Ramos (cell line): ENCODE data around the gene TPT1.
"Not testable (repeated sequence)": the region's sequence is repeated elsewhere in the genome, so short reads cannot be mapped to it uniquely, and the experiment has no call there.

Source experiments
- in situ Hi-C: fragments of 300-500 bp; cut with MboI; formaldehyde crosslinking; loops from one replicate; pipeline ENCODE4 v1.14.3; 2022; ENCODE audit warnings: low sequenced_read_pairs; ENCODE audit not compliant: unreplicated experiment

Gene TPT1

DNA sequence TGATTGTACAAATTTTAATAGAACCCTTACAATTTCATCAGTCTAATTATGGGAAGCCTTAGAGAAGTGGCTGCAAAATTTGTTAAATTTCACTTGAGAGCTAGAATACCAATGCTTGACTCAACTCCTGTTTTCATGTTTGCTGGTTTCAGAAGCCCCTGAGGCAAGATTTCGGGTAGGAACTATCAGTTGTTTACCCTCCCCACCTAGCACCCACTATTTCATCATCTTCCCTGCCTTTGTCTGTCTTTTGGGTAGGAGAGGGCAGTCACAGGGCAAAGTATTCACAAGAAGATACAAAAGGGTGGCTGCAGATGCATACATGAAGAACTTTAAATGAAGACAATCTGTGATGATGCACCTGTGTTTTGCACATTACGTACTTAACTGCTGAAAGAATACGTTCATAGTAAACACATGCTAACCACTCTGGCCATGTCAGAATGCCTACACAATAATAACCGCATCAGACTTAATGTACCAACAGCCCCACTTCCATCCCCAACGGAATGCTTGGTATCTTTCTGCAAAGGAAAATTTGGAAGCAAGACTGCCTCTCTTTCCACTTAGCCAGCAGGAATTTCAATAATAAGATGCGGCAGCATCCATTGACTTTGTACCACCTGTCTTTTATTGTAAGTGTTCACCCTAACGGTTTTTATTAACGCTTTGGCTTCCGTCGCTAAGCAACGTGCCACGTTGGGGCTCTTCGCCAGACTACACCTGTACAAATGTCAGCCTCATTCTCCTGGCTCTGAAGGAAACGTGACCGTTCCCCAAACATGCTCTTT lies 30.4 kb downstream of the TPT1 start:
- in situ Hi-C loops = loop anchor here (25.0 kb wide), 2 partner anchors 823 to 1423 kb away; partner anchors contain the start of genes CCDC122 and LACC1

DNA sequence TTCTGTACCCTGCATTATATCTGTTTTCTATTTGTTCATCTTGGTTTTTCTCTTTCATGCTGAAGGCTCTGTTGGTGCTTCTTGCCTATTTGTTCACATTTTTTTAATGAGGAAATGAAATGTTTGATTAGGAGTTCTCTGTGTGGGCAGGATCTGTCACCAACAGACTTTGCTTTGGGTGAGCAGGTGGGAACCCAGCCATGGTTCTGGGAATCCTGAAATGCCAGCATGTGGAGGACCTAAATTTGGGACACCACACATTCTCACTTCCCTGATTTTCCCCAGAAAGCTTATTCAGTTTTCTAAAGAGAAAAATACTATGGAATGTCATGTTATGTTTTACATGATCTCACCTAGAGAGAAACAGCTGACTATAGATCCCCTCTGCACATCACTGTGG lies 34.0 kb downstream of the TPT1 start:
- in situ Hi-C loops = loop anchor here (5.0 to 25.0 kb wide), 3 partner anchors 260 to 1420 kb away; partner anchors contain the start of genes CCDC122 and LACC1

DNA sequence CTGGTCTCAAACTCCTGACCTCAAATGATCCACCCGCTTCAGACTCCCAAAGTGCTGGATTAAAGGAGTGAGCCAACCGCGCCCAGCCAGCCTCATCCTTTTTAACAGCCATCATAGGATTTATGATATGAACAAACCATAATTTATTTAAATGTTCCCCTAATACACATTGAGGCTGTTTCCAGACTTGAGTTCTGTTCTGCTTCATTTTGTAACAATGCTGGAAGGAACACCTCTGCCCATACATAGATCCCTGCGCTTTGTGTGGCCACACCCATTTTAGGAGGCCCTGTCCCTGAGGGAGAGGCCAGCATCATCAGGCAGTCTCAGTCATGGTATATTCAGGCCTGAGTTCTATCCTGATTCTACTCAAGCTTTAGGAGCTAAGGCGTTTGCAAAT lies 35.9 kb downstream of the TPT1 start:
- in situ Hi-C loops = loop anchor here (5.0 to 25.0 kb wide), 3 partner anchors 258 to 1418 kb away; partner anchors contain the start of genes CCDC122 and LACC1

DNA sequence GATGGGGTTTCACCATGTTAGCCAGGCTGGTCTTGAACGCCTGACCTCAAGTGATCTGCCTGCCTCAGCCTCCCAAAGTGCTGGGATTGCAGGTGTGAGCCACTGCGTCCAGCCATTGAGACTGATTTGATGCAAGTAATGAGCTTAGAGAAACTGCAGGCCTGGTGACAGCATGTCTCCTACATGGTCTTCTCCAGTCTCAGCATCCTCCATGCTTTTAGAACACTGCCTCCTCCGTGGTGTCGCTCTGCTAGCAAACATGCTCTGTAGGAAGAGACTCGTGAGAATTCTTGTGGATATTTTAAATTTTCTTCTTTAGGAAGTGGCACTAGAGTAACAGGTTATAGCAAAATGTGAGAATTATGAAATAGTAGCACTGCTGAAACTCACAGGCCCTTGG lies 37.1 kb downstream of the TPT1 start:
- in situ Hi-C loops = loop anchor here (25.0 kb wide), 2 partner anchors 817 to 1417 kb away; partner anchors contain the start of genes CCDC122 and LACC1

DNA sequence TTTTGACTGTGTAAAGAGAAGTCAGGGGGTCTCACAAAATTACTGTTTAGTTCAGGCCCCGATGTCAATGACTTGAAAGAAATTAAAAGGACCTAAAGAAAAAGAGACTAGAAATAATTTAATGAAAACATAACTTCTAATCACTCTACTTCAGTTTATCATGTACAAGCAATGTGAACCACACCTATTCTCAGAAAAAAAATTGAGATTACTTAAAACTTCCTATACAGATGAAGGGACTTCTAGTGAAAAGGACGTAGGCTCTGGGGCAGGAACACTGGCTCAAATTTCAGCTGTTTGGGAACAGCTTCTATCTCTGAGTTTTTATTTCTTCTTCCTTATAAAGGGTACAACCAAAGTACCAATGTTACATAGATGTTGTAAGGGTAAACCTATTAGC lies 38.0 kb downstream of the TPT1 start:
- in situ Hi-C loops = loop anchor here (25.0 kb wide), 2 partner anchors 816 to 1416 kb away; partner anchors contain the start of genes CCDC122 and LACC1

DNA sequence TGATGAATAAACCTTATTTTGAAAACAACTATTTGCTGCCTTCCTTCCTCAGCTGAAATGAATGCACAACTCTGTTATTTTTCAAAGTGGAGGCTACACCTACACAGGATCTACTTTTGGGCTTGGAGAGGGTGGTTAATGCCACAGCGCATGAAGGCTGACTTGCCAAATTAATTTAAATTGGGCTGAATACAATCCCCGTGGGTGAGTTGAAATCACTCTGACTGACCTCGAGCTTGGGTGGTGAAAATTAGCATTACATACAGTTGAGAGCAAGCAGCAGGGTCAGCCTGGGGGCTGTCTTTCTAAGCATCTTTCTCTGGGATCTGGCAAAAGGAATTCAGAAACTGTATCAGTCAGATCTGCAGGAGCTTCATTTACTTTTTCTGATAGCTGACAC lies 38.5 kb downstream of the TPT1 start:
- in situ Hi-C loops = loop anchor here (25.0 kb wide), 2 partner anchors 815 to 1415 kb away; partner anchors contain the start of genes CCDC122 and LACC1

DNA sequence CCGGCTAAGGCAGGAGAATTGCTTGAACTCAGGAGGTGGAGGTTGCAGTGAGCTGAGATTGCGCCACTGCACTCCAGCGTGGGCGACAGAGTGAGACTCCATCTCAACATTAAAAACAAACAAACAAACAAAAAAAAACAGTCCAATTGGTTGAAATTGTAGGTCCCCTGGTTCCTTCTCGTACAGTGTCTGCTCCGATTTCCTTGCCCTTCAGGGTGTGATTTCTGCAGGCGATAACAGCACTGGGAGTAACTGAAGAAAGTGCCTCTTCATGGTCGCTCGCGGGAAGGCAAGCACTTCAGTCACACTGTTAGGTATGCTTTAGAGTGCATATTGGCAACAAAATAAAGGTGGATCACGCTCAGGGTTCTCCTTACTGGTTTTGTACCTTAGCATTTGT lies 39.7 kb downstream of the TPT1 start:
- in situ Hi-C loops = loop anchor here (25.0 kb wide), 2 partner anchors 814 to 1414 kb away; partner anchors contain the start of genes CCDC122 and LACC1

DNA sequence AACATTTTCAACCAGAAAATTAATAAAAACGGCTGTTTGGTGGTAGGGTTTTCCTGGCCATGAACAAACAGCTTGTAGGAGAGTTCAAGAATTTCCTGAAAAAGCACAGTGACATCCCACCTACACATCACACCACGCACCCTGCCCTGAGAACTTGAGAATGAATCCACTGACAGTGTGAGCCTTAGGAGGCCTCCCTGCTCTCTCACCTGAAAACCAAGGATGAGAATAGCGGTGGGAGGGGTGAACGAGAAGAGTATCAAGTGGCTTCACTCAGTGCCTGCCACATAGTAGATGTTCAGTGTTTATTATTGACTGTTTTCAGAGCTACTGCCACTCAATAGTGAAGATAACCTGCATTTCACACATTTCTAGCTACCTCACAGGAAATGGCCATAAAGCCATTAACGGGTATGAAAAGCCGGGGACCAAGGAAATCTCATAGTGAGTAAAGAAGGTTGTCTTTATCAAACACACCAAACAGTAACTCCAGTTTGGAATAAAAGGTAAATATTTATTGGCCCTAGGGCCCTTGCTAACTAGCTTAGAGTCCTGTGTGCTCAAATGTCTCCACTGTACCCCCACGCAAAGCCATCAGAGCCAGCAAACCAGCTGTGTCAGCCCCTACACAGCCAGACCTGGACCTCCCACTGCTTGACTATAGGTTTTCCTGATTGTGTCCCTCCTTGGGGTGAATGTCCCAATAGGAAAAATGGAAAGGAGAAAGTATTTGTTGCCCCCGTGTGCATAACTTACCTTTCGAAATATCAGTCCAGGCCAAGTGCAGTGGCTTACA lies 40.6 kb downstream of the TPT1 start:
- in situ Hi-C loops = loop anchor here (25.0 kb wide), 2 partner anchors 813 to 1413 kb away; partner anchors contain the start of genes CCDC122 and LACC1

DNA sequence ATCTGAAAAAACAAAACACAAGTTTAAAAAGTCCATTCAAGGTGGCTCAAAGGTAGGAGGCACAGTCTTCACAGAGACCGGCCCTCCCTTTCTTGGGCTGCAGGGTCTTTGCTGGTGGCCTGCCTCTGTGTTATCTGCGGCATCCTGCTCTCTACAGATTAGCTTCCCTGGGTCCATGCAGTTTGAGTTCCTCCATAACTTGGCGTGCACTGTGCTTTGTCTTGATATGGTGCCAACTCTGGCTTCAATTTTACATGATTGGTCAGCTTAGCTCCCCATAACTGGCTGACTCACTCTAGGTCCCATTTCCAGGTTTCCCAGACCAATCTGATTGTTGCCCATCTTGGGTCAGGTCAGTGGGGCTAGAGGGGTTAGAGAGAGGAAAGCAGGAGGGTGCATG lies 41.8 kb downstream of the TPT1 start:
- in situ Hi-C loops = no loop called here

DNA sequence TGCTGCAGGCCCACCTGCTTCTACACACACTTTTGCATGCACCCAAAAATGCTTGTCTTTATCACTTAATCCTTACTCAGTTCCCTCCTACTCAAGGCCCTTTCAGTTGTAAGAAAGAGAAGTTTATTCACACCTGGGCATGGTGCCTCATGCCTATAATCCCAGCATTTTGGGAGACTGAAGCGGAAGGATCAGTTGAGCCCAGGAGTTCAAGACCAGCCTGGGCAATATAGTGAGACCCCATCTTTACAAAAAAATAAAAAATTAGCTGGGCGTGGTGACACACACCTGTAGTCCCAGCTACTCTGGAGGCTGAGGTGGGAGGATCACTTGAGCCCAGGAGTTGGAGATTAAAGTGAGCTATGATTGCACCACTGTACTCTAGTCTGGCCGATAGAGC lies 42.4 kb downstream of the TPT1 start:
- in situ Hi-C loops = not testable (repeated sequence)

DNA sequence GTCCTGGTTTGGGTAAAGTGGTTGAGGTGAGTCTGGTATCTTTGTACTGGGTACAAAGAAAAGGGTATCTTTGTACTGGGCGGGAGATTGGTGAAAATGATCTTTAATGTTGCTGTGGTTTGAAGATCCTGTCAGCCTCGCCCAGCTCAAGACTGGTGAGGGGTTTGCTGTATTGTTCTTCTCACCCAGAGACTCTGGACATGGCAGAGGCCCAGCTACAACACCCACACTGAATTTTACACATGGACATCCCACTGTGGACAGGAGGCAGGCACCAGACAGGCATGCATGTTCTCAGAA lies 42.8 kb downstream of the TPT1 start:
- in situ Hi-C loops = no loop called here

DNA sequence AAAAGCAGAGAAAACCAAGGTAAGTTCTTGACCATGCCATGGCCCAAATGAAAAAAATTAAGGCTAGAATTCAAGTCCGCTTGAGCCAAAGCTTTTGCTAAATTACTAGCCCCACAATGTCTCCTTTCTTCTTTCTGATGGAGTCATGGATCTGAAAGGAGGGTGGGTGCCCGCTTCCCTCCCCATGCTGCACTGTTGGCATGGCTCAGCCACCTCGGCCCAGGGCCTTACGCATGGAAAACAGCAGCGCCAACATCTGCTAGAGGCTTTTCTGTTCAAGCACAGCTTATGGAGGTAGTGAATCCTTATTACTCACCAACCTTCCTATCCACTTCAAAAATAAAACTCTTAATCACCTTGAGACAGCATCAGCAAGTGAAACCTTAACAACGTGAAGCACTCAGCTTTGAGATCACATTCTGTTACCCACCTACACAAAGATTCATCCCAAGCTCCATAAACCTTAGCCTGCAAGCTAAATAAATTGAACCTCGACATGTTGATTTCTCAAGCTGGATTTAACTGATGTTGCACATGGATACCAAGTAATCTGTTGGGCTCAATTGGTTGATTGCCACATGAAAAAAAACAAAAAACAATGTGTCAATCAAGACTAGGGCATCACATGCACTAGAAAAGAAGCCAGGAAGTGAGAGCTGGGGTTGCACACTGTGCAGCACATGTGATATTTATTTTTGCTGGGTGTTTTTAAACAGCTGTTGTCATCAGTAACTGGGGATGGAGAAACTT lies 43.4 kb downstream of the TPT1 start:
- in situ Hi-C loops = no loop called here

DNA sequence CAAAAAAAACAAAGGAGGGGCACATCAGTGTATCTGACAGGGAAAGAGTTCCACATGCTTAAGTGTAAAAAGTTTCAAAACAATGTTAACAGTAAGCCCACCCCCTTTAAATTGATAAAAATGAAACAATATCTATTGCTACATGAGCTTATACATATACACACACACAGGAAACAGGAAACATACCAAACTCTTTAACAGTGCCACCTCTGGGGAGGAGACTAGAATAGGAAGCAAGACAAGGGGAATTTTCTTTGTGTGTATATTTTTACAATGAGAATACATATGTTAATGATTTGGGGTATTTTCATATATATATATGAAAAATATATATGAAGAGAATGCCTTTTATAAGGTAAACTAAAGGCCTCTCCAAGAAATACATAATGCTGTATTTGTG lies 44.7 kb downstream of the TPT1 start:
- in situ Hi-C loops = no loop called here

DNA sequence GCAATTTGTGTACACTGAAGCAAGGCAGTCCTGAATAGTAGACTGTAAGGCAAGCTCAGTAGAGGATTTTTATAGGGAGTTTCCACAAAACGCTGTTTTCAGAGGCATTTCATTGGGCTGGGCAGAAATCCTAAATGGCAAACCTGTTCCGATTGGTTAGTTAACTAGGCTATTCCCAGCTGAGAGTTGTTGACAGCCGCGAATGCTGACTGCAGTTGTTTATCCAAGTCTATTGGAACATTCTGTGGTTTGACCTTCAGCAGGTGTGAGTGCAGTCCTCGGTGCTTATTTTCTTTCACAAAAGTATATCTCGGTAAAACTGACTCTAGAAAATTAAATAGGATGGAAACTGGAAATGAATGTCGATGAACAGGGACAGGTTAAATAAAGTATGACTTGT lies 45.4 kb downstream of the TPT1 start:
- in situ Hi-C loops = no loop called here

DNA sequence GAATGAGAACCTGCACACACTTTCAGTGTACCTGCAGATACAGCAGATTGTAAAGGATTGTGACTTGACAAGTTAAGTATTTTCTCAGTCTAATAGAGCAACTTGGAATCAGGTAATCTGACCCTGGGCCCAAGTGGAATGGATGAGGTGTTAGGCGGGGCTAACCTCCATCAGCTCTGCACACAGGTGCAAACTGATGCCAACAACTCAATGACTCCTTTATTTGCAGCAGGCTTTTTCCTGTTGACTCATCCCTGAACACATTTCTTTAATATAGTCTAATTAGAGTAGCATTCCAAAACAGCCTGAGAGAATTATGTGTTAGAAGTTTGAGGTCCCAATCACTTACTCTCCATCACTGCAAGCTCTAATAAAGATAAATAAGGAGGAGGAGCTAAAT lies 48.8 kb downstream of the TPT1 start:
- in situ Hi-C loops = no loop called here

DNA sequence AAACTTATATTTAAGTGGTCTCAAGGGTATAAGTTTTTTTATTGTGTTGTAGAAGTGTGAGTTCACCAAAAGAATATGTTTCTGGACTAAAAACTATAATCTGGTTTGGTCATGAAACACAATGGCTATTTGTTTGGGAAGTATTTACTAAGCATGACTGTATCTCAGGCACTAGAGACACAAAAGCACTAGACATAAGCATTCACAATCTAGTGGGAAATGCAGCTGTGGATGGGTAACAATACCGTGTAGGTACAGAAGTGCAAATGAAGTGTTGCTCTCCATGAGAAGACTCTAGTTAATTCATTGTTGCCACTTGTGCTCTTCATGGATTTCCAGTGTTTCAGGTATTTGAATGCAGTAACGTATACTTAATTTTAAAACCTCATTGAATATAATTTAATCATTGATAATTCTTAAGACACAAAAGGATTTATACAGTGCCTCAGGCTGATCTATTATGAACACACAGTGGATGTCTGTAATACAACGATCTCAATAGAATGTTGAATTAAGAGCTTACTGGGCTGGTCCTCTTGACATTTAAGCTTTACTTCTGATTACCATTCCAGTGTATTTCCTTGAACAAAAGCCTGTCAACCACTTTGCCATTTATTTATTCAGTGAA lies 50.9 kb downstream of the TPT1 start:
- in situ Hi-C loops = no loop called here
